LNCAP (cell line): ENCODE measurements around the gene SOCS3.

Experiments
- TF ChIP-seq, protein P1 (sequence below): fragments of 450-650 bp; IDR thresholded peaks from 2 replicates; pipeline ENCODE4 v1.5.1; 2017; ENCODE audit warnings: mild to moderate bottlenecking

Gene SOCS3

DNA sequence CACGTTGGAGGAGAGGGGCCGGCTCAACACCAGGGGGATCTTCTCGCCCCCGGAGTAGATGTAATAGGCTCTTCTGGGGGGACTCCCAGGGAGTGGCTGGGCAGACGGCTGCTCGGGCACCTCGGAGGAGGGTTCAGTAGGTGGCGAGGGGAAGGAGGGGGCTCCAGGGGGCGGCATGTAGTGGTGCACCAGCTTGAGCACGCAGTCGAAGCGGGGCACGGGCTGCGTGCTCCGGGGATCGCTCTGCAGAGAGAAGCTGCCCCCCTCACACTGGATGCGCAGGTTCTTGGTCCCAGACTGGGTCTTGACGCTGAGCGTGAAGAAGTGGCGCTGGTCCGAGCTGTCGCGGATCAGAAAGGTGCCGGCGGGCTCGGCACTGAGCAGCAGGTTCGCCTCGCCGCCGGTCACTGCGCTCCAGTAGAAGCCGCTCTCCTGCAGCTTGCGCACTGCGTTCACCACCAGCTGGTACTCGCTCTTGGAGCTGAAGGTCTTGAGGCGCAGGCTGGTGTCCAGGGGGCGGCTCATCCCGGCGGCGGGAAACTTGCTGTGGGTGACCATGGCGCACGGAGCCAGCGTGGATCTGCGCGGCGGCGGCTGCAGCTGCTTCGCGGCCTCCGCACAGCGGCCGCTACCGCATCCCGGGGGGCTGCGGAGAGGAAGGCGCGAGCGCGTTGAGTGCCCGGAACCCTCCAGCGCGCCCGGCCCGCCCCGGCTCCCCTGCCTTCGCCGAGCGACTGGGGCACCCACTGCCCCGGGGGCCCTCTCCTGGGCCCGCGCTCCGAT lies 1.1 kb downstream of the SOCS3 start:
- TF ChIP-seq, protein P1, sequence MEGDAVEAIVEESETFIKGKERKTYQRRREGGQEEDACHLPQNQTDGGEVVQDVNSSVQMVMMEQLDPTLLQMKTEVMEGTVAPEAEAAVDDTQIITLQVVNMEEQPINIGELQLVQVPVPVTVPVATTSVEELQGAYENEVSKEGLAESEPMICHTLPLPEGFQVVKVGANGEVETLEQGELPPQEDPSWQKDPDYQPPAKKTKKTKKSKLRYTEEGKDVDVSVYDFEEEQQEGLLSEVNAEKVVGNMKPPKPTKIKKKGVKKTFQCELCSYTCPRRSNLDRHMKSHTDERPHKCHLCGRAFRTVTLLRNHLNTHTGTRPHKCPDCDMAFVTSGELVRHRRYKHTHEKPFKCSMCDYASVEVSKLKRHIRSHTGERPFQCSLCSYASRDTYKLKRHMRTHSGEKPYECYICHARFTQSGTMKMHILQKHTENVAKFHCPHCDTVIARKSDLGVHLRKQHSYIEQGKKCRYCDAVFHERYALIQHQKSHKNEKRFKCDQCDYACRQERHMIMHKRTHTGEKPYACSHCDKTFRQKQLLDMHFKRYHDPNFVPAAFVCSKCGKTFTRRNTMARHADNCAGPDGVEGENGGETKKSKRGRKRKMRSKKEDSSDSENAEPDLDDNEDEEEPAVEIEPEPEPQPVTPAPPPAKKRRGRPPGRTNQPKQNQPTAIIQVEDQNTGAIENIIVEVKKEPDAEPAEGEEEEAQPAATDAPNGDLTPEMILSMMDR, result no peak

DNA sequence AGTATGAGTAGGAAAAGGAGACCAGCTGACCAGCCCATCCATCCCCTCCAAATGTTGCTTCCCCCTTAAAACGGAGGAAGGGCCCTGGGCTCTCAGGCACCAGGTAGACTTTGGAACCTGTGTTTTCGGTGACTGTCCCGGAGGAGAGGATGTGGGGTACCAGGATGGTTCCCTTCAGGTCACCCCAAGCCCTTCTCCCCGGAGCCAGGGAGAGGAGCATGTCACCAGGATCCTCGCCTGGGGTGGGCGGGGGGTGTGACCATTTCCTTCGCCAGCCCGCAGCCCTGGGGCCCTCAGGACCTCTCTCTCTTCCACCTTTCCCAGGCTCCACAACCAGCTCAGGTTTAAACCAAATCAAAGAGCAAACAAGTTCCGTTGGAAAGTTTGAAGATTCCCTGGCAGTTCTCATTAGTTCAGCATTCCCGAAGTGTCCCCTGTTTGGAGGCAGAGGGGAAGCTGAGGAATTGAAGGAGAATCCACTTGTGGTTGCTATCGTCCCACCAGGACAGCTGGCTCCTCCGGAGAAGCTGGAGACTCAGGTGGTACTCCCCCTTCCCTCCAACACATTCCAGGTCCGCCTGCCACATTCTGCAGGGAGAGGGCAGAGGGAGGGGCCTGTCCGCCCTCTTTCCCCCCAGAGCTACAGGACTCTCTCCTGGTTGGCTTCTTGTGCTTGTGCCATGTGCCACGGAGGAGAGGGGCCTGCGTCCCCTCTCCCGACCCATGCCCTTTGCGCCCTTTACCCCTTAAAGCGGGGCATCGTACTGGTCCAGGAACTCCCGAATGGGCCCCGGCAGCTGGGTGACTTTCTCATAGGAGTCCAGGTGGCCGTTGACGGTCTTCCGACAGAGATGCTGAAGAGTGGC lies 2.0 kb downstream of the SOCS3 start:
- TF ChIP-seq, protein P1, result no peak

DNA sequence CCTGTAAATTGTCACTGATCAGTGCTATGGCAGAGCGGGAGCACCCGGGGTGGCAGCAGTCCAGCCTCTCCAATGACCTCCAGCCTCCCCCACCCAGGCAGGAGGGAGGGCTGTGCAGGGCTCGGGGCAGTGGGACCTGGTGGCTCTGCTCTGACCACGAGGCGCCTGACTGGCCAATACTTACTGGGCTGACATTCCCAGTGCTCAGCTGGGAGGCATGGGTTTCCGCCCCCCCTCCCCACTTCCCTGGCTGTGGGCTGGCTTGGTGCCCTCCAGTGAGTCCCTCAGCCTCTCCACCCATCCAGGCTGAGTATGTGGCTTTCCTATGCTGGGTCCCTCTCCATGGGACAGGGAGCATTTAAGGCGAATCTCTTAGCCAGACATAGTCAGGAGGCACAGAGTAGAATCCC lies 2.7 kb downstream of the SOCS3 start:
- TF ChIP-seq, protein P1, result no peak

DNA sequence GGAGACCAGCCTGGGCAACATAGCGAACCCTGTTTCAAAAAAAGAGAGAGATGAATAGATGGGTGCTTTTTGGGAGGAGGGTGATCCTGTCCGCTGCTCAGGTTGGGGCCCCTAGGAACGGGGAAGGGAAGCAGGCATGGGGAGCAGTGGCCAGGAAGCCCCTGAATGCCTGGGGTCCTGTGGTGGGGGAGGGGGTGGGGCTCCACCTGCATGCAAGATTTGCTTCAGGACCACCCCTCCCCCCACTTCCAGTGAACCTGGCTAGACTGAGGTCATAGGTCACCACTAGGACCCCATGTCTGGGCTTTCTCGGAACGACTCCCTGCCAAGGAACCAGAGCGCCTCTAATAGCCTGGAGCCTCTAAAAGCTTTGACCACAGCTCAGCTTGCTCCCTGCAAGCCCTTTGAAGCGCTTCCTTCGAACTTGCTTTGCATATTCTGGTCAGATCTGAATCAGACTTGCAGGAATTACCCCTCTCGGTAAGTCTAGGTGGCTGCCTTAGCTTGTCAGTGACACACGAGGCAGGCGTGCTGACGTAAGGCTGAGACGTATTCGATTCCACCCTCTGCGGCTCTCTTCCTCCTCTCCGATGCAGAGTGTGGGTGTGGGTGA lies 3.7 kb downstream of the SOCS3 start:
- TF ChIP-seq, protein P1, result no peak

DNA sequence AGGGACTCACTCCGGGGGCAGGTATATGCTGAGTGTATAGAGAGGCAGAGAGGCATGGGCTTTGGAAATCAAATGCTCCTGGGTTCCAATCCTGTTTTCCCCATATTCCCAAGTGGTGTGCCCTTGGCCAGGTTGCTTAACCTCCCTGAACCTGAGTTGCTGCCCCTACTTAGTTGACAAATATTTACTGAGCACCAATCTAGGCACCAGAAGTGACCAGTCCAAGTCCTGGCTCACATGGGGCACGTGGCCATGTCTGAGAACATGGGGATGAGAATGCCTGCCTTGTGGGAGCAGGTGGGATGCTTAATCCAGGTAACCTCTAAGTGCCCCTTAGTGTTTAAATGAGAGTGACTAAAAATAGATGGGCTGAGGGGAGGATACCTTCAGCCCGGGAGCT lies 4.2 kb downstream of the SOCS3 start:
- TF ChIP-seq, protein P1, result no peak

DNA sequence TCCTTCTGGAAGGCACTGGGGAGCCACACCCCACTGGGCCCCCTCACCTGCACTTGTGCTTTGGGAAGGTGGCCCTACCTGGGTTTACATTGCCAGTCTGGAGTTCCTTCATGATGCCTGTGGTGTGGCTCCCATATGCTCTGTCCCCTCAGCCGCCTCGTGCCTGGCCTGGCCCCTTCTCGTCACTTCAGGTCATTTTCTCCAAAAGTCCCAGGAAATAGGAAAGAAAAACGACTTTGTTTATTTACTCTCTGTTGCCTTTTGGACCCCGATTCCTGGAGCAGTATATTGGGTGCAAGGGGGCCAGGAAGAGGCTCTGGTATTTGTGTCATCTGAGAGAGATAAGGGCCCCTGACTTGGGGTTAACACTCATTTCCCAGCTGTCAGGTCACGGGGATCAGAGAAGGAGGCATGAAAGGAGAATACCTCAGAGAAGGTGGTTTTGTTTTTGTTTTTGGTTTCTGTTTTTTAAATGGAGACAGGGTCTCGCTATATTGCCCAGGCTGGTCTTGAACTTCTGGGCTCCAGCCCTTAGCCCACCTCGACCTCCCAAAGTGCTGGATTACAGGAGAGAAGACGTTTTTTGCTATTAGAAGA lies 4.7 kb downstream of the SOCS3 start:
- TF ChIP-seq, protein P1, result no peak

DNA sequence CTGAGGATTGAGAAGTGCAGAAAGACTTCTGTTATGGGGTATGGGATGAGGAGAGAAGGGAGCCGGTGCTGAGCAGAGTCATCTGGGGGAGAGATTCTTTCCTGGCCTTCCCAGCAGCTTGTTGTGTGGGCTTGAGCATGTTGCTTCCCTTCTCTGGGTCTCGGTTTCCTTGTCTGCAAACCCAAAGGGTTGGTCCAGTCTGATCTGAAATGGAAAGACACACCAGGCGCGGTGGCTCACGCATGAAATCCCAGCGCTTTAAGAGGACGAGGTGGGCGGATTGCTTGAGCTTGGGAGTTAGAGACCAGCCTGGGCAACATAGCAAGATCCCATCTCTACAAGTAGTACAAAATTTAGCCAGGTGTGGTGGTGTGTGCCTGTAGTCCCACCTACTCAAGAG lies 6.0 kb downstream of the SOCS3 start:
- TF ChIP-seq, protein P1, result no peak
